Body of pancreas (tissue), 4 donors: Measurements from ENCODE around the gene FBXL17.

ENCODE experiments used
- CTCF ChIP-seq, 7 experiments: fragments of 450-650 bp in 4 of 7; fragments of 200-600 bp in 3 of 7; sonication (generic) in 3 of 7; IDR thresholded peaks; one replicate each; pipeline ENCODE4 v1.5.1; 2016 to 2019; ENCODE audit warnings: antibody characterized with exemption in 7 of 7
- POLR2A ChIP-seq, 3 donors: fragments of 450-650 bp; IDR thresholded peaks; one replicate each; pipeline ENCODE4 v1.6.1; 2016; ENCODE audit warnings: antibody characterized with exemption in 3 of 3, mild to moderate bottlenecking in 2 of 3

- no peak for TF ChIP-seq POLR2A (IDR thresholded peaks at IDR 0.05)
- no peak for TF ChIP-seq CTCF (IDR thresholded peaks at IDR 0.05)
Observed at GRCh38 chr5:107875833-107876232, 506.1 kb downstream of the FBXL17 start.
